ENCODE measurements around the gene VWA3B. TPM values are rescaled to one million over a fixed set of nuclear protein-coding genes. Genes with fewer than 3 reads are reported as not detected.

The VWA3B gene
- total RNA-seq, 1 experiment from 2014 or later: not detected

- DNase-seq (ENCODE audit: low read depth): no peak
Measured at GRCh38 chr2:98172951-98173350, 86.0 kb downstream of the VWA3B start.

GRCh38 chr2:98175811-98176210 is 88.8 kb downstream of the VWA3B start:
- no peak for DNase-seq (ENCODE audit: low read depth)

DNA sequence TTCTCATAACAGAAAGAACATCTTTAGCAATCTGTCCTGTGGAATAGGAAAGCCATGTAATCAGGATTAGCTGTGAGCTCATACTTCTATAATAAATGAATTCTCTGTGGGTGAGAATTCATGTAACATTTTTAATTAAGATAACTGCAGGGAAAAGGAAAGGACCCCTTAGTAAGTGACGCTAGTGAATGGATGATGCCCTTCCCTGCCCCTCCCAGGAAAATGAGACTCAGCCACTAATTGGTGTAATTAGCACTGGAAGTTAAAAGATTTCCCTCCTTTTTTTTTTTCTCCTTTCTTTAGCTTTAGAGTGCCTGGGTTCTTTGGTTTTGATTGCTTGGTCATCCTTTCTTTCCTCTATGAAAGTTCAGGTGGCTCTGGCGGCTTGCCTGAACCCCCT is 90.3 kb downstream of the VWA3B start:
- DNase-seq (ENCODE audit: low read depth): no peak

DNA sequence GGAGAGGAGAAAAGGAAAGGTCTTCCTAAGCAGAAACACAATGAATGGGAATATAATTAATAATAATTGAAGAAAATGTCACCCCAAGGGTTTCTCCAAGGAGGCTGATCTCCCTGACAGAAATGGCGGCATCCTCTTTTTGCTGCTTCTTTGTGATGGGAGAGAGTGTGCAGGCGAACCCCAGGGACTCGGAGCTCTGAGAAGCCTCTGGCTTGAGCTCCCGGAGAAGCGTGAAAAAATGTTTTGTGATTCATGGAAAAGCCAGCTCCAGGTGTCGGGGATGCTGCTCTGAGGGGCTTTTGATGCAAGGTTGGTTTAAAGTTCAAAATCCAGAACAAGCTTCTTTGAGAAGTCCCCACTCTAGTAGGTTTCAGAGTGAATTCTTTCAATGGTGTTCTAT is 91.0 kb downstream of the VWA3B start:
- DNase-seq (ENCODE audit: low read depth): no peak

- no peak for DNase-seq (ENCODE audit: low read depth)
Measured at GRCh38 chr2:98180456-98180855, 93.5 kb downstream of the VWA3B start.

DNA sequence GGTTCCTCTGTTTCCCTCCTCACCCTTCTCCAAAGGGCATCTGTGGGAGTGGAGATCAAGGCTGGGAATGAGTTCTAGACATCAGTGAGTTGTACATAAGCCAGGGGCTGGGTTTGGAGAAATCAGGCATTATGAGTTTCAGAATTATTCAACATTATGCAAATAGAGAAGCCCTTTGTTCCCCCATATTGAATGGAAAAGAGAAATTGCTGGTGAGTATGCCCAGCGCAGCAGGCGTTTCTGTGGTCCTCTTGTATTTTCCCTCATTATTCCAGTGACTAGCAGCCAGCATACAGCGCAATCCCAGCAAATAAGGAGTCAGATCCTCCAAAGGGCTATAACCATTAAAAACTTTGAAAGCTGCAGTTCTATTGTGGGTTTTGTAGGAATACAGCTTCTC is 94.4 kb downstream of the VWA3B start:
- DNase-seq (ENCODE audit: low read depth): no peak

DNA sequence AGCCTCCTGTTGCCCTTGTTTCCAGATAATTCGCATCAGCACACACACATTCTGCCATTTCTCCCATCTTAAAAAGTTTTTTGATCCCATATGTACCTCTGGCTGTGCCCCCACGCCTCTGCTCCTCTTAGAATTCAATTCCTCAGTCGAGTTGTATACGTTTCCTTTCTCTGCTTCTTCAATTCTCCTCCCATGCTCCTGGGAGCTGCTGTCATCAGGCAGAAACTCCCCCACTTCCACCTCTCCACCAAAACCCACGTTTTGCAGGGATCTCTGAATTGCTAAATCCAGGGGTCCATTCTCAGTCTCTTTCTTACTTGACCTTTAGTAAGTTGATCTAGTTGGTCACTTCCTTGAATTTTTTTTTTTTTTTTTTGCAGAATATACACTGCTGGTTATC is 98.8 kb downstream of the VWA3B start:
- no peak for DNase-seq (ENCODE audit: low read depth)

DNA sequence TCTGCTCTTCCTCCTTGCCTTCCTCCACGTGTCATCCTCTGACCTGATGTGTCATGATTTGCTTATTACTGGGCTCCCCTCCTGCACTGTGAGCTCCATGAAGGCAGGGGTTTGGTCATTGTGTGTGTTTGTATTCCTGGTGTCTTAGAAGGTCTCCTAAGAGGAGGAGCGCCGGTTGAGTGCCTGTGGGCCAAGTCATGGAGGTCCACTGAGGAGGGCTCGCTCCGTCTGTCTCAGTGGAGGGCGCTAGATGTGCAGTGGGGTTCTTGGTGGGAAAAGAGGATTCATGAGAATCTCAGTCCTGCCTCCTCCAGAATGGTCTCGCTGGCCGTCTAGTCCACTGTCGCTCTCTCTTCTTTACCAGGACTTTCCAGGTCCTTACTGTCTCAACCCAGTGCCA is 100.2 kb downstream of the VWA3B start:
- DNase-seq (ENCODE audit: low read depth): no peak

- peak; percentile 11 for DNase-seq (ENCODE audit: low read depth)
Measured at GRCh38 chr2:98188351-98189046, 101.5 kb downstream of the VWA3B start.

- DNase-seq (ENCODE audit: low read depth): no peak
Measured at GRCh38 chr2:98191883-98192282, 104.9 kb downstream of the VWA3B start.

- no peak for DNase-seq (ENCODE audit: low read depth)
Measured at GRCh38 chr2:98201576-98201975, 114.6 kb downstream of the VWA3B start.

GRCh38 chr2:98205889-98206288 is 118.9 kb downstream of the VWA3B start:
- peak; percentile 13 for DNase-seq (ENCODE audit: low read depth)

- no peak for DNase-seq (ENCODE audit: low read depth)
Measured at GRCh38 chr2:98212092-98213000, 125.4 kb downstream of the VWA3B start.

DNA sequence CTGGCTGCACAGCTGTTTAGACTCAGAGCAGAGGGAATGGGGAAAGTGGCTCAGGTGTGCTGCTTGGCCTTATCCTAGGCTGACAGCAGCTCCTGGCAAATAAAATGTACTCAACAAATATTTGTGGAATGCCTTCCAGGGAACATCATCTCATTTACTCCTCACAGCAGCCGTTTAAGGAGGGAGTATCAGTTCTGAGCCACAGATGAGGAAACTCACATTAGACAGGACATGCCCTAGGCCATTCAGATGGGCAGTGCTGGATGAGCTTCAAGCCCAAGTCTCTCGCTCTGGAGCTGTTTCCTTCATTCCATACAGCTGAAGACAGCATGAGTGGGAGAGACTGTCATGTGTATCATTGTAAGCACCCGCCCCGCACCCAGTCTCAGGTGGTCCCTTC is 129.6 kb downstream of the VWA3B start:
- peak; percentile 20 for DNase-seq (ENCODE audit: low read depth)

DNA sequence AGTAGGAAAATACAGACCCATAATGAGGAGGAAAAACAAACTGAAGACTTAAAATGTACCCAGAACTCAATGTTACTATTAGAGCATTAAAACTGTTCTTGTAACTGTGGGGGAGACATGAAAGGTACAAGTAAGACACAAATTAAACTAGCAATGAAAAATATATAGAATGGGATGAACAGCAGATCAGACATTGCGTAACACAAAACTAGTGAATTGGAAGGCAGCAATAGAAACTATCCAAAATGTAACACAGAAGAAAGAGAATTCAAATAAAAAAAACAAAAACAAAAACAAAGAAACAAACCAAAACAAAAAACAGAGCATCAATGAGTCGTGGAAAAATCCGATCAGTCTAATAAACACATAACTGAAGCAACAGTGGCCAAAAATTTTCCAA is 132.2 kb downstream of the VWA3B start:
- DNase-seq (ENCODE audit: low read depth): no peak

DNA sequence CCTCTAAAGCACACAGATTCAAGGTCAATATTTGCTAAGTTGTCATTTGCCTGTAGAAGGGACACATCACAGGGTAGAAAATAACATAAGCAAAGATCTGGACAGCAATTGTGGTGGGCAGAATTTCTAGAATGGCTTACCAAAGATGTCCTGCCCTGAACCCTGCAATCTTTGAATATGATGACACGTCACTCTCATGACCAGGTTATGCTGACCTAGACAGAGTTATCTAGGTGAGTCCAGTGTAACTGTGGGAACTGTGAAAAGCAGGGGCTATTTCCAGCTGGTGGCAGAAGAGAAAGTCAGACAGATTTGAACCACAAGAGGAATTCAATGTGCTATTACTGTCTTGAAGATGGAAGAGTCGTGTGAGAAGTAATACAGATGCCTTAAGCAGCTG is 147.0 kb downstream of the VWA3B start:
- no peak for DNase-seq (ENCODE audit: low read depth)

- DNase-seq (ENCODE audit: low read depth): no peak
Measured at GRCh38 chr2:98234776-98235175, 147.8 kb downstream of the VWA3B start.

DNA sequence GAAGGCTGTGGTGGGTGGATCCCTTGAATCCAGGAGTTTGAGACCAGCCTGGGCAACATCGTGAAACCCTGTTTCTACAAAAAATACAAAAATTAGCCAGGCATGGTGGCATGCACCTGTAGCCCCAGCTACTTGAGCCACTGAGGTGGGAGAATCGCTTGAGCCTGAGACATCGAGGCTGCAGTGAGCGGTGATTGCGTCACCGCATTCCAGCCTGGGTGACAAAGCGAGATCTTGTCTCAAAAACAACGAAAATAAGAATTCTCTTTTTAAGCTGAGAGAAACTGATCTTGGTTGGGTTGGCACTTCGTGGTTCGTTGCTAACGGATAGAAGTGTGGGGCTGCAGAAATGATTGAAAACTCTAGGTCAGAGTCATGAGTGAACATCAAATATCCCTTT is 150.0 kb downstream of the VWA3B start:
- DNase-seq (ENCODE audit: low read depth): no peak

DNA sequence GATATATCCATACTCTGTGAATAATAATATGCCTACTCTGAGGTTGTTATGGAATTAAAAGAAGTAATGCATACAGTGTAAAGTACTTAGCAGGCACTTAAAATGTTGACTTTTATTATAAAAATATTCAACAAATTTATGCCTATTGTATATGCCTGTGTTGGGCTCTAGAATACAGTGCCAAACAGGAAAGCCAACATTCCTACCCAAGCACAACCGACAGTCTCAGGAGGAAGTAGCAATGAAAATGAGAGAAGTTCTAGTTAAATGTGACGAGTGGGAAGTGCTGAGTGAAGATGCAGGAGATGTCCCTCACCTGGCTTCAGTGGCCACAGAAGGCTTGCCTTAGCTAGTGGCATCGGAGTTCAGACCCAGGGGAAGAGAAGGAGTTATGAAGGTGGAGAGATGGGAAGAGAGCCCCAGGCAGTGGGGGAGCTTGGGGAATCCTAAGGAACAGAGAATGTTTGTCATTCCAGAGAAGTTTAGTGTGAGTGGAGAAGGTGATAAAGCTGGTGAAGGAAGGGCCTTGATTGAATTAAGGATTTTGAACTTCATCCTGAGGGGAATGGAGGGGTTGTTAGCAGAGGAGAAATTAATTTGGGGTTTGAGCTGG is 153.9 kb downstream of the VWA3B start:
- no peak for DNase-seq (ENCODE audit: low read depth)

DNA sequence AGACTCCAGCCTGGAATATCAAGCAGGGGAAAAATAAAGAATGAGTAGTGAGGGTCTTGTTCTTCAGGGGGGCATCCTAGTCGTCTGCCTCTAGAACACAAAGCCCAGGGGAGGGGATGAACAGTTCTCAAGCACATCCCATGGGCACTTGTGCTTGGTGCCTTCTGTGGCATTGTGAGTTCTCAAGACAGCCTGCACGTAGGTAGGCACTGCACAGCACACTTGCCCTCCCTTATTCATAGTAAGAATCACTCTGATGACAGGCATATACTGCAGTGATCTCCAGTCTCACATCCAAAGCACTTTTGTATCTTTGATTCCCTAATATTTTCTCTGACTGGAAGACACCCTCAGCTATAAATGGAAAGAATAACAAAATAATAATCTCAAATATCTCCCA is 154.6 kb downstream of the VWA3B start:
- DNase-seq (ENCODE audit: low read depth): no peak

DNA sequence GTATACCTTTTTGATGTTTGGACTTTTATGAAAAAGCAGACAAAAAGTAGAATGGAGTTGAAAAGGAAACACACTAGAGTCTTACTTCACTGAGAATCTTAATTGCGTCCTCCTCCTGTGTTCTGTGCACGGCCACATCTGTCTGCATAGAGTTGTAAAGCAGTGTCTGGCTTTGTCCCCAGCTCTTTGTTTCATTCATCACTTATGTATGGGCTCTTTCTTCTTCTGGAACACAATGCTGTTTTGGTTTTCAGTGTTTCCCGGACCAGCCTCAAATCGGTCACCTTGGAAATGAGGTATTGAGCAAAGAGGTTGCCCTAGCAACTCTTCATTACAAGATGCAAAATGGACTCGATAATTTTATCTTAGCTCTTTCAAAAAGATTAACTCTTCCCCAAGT is 155.0 kb downstream of the VWA3B start:
- DNase-seq (ENCODE audit: low read depth): no peak

DNA sequence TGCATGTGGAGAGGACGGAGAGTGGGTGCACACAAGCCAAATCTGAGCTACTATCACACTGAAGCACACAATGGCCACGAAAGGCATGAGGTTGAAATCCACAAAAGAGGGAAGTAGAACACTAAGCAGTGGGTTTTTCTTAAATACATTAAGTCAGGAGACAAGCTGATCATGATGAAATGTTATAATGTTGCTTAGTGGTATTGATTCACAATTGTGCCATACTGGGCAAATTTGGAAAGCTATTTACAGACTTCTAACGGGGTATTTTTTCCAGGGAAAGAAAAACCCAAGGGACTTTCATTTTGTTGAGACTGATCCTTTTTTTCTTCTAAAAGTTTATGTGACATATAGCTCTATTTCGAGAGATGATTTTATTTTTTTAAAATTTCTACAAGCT is 158.5 kb downstream of the VWA3B start:
- no peak for DNase-seq (ENCODE audit: low read depth)

- DNase-seq (ENCODE audit: low read depth): no peak
Measured at GRCh38 chr2:98247383-98247782, 160.4 kb downstream of the VWA3B start.
